Cardiac muscle cell (in vitro differentiated cells and primary cell): ENCODE data around the gene RNF7. TPM values are rescaled to one million over a fixed set of nuclear protein-coding genes. Genes with fewer than 3 reads are reported as not detected.

Experiments
- DNase-seq, 2 donors: peaks; one replicate each; pipeline versions ENCODE4 v3.0.0 to v3.0.0-alpha.2; 2010 to 2017; ENCODE audit warnings: low read depth in 1 of 2, low spot score in 1 of 2
- H3K27ac ChIP-seq: fragments of 200-600 bp; sonication (generic); 2 replicates; pipeline ENCODE4 v1.5.1; 2016
- H3K27me3 ChIP-seq: fragments of 200-600 bp; sonication (generic); 2 replicates; pipeline ENCODE4 v1.6.0; 2016; ENCODE audit warnings: control low read depth
- H3K36me3 ChIP-seq: fragments of 200-600 bp; sonication (generic); 2 replicates; pipeline ENCODE4 v1.5.1; 2016; ENCODE audit warnings: control low read depth
- H3K4me1 ChIP-seq: fragments of 200-600 bp; sonication (generic); 2 replicates; pipeline ENCODE4 v1.8.1; 2017; ENCODE audit warnings: low read depth, mild to moderate bottlenecking, mixed run types
- H3K4me3 ChIP-seq: fragments of 200-600 bp; sonication (generic); 2 replicates; pipeline ENCODE4 v1.5.1; 2016; ENCODE audit warnings: mild to moderate bottlenecking
- H3K9me3 ChIP-seq: fragments of 200-600 bp; sonication (generic); 2 replicates; pipeline ENCODE4 v1.5.1; 2017; ENCODE audit warnings: low read depth, mild to moderate bottlenecking, control low read depth
- polyA plus RNA-seq: library from polyadenylated mRNA; unstranded; fragments of >200 nt; fragmentation: Nextera tagmentation; extraction: Ambion mirVana; gene quantifications from 2 replicates; pipeline ENCODE4 v1.2.1, GENCODE V29; 2016
- total RNA-seq: library from RNA; depleted of rRNA; stranded (reverse); fragments of >200 nt; gene quantifications from 2 replicates; pipeline ENCODE4 v1.2.3, GENCODE V29; 2016
- TF ChIP-seq, protein P1 (sequence below): IDR thresholded peaks from 2 replicates; pipeline ENCODE4 v1.5.1; 2012; ENCODE audit warnings: low read depth, mild to moderate bottlenecking, low read length

Gene RNF7
- total and polyA plus RNA-seq, 2 experiments from 2014 or later: 73.0 to 234 TPM

- no peak for DNase-seq
- TF ChIP-seq, protein P1, sequence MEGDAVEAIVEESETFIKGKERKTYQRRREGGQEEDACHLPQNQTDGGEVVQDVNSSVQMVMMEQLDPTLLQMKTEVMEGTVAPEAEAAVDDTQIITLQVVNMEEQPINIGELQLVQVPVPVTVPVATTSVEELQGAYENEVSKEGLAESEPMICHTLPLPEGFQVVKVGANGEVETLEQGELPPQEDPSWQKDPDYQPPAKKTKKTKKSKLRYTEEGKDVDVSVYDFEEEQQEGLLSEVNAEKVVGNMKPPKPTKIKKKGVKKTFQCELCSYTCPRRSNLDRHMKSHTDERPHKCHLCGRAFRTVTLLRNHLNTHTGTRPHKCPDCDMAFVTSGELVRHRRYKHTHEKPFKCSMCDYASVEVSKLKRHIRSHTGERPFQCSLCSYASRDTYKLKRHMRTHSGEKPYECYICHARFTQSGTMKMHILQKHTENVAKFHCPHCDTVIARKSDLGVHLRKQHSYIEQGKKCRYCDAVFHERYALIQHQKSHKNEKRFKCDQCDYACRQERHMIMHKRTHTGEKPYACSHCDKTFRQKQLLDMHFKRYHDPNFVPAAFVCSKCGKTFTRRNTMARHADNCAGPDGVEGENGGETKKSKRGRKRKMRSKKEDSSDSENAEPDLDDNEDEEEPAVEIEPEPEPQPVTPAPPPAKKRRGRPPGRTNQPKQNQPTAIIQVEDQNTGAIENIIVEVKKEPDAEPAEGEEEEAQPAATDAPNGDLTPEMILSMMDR: no peak
- no peaks in the 10 kb centered on the region for H3K27me3 ChIP-seq
These were observed 52.1 kb downstream of the RNF7 start for GRCh38 chr3:141790171-141790570.

DNA sequence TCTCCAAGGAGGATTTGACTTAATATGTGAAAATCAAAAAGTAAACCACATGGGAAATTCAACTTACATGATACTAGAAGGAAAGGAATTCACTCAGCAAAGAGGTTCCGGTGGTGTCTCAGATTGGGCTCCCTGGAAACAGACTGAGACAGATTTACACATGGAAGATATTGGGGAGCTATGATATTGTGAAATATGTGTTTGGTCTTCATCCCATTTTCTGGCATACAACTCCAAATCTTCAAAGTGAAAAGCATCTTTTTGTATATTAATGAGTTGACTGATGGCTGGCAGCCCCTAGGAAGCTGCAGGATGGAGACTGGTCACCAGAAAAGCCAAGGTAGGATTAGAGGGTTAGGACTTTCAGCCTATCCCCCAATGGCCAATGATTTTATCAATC lies 54.4 kb downstream of the RNF7 start:
- H3K9me3 ChIP-seq: no peaks in the 10 kb centered on the region
- no peak overlapping the region for H3K27ac ChIP-seq
- no peak for DNase-seq
- H3K36me3 ChIP-seq: no peaks in the 10 kb centered on the region
- peaks cover 3% of the 10 kb centered on the region for H3K4me1 ChIP-seq
- no peak overlapping the region for H3K4me3 ChIP-seq
- H3K27me3 ChIP-seq: no peaks in the 10 kb centered on the region
- TF ChIP-seq, protein P1: no peak

More at GRCh38 chr3:141790171-141790570, 52.1 kb downstream of the RNF7 start:
- Histone ChIP-seq H3K36me3 (no peaks in the 10 kb centered on the region), H3K4me3 (no peak overlapping the region), H3K4me1 (no peaks in the 10 kb centered on the region), H3K27ac (no peak overlapping the region), H3K9me3 (no peaks in the 10 kb centered on the region)

- peaks cover 4% of the 10 kb centered on the region for H3K4me1 ChIP-seq
- TF ChIP-seq, protein P1: peak; percentile 25
- no peak overlapping the region for H3K4me3 ChIP-seq
- no peaks in the 10 kb centered on the region for H3K36me3 ChIP-seq
- H3K9me3 ChIP-seq: no peaks in the 10 kb centered on the region
- H3K27ac ChIP-seq: no peak overlapping the region
- DNase-seq: no peak
- H3K27me3 ChIP-seq: no peaks in the 10 kb centered on the region
These were observed 55.6 kb downstream of the RNF7 start for GRCh38 chr3:141793476-141794260.

GRCh38 chr3:141795276-141795675 lies 57.2 kb downstream of the RNF7 start:
- Histone ChIP-seq H3K27me3 (no peaks in the 10 kb centered on the region), H3K9me3 (no peaks in the 10 kb centered on the region), H3K4me3 (no peak overlapping the region), H3K27ac (no peak overlapping the region), H3K36me3 (no peaks in the 10 kb centered on the region), H3K4me1 (peaks cover 4% of the 10 kb centered on the region)
- TF ChIP-seq, protein P1: no peak
- DNase-seq: no peak

GRCh38 chr3:141795741-141796080 lies 57.6 kb downstream of the RNF7 start:
- no peak overlapping the region for H3K27ac ChIP-seq
- TF ChIP-seq, protein P1: no peak

More at GRCh38 chr3:141795741-141796080, 57.6 kb downstream of the RNF7 start:
- Histone ChIP-seq H3K4me3 (no peak overlapping the region), H3K4me1 (peaks cover 4% of the 10 kb centered on the region), H3K9me3 (no peaks in the 10 kb centered on the region), H3K27me3 (no peaks in the 10 kb centered on the region), H3K36me3 (no peaks in the 10 kb centered on the region)
- no peak for DNase-seq
